OCI-M2 (cell line): ENCODE data around the gene FOXJ1.

ENCODE experiments used
- DNase-seq: peaks from one replicate; lab custom pipeline; 2025; ENCODE audit not compliant: unreplicated experiment; lab: John Stamatoyannopoulos, UW

FOXJ1 gene

GRCh38 chr17:76161619-76162266 is 20.7 kb upstream of the FOXJ1 start:
- DNase-seq = no peak

- no peak for DNase-seq
Measured at GRCh38 chr17:76160896-76161528, 20.0 kb upstream of the FOXJ1 start.

DNA sequence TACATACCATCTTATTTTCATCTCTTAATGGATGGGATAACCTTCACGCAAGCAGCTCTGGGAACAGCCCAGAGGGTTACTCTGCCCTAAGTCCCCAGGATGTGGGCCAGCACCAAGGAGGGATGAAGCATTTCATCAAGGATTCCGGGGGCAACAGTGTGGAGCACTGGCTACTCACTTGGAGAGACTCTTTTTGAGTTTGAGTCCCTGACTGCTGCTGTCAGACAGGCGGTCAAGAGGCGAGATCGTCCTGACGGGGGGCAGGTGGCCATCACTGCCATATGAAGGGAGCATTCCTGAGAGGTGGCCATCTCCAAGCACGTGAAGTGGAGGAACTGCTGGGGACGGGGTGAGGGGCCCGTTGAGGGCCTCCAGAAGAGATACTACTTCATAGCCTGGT is 18.1 kb upstream of the FOXJ1 start:
- no peak for DNase-seq

- DNase-seq = no peak
Measured at GRCh38 chr17:76157759-76158158, 16.7 kb upstream of the FOXJ1 start.

- DNase-seq = no peak
Measured at GRCh38 chr17:76156662-76156991, 15.6 kb upstream of the FOXJ1 start.

DNA sequence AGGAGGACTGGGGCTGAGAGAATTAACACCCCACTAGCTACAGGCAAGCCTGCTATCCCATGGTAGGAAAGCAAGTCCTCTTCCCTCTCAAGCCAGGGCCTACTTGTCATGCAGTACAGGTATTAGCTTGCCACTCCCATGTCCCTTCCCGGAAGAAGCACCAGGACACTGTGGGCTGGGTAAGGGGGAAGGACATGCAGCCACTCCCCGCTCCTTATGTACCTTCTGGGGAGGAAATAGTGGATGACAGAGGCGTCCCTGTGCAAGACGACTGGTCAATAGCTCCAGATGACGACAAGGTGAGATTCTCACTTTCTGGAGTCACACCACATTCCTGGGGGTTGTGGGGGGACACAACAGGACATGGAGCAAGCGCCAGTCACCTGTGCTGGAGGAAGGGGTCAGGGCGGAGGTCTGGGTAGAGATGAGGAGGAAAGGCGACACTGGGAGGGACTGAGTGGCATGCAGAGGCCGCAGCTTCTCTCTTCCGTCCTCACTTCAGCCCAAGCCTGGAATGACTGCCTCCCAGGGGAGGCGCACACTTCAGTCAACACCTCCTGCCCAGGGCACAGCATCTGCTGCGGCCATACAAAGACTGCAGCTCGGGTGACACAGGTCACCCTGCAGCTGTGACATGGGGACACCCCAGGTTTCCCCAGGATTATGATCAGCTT is 15.1 kb upstream of the FOXJ1 start:
- DNase-seq = no peak

DNA sequence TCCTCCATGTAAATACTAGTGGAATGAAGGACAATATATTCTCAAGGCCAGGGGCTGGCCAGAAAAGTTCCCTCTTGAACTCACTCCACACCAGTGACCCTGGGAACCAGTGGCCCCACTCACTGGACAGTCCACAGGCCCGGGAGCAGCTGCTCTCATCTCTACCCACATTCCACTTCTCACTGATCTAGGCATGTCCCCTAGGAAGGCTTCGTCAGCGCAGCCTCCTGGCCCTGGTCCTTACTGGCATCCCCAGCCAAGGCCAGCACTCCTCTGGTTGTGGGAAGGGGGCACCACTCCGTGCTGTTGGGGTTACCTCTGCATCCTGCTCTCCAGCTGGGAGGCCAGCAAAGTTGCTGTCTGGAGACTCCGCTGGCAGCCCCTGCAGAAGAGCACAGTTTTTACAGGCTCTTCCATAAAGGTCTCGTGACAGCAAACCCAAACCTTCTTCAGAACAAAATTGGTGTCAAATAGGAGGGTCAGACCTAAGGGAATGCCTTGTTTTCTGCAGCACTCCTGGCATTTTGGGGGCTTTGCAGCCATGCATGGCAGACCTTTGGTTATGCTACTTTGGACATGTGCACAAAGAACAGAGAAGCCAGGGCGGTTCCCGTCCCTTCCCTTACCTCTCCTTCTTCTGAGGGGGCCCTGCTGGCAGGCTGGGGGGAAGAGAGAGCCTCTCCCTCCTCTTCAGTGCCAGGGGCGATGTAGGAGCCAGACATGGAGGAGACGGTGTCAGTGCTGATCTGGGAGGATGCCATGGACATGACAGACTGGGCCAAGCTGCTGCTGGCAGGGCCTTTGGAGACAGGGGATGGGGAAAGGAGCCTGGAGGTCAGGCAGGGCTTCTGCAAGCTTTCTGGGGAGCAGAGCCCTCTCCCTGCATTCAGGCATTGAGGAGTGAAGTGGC is 14.1 kb upstream of the FOXJ1 start:
- no peak for DNase-seq

- DNase-seq = no peak
Measured at GRCh38 chr17:76154292-76154691, 13.2 kb upstream of the FOXJ1 start.

DNA sequence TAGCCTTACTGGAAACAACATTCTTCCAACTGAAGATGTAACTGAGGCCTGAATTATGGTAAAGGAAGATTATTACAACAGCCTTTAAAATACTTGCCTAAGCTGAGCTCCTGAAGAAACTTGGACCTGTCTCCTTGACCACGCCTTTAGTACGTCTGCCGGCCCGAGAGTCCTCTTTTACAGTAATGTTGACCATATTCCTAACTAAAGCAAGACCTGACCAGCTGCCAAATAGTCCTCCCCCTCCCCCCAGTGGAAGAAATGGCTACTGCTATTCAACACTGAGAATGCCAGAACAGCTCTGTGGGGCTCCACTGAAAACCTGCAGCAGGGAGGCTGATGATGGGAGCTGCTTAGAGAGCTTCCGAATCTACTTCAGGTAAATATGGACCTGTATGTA is 12.6 kb upstream of the FOXJ1 start:
- no peak for DNase-seq

DNA sequence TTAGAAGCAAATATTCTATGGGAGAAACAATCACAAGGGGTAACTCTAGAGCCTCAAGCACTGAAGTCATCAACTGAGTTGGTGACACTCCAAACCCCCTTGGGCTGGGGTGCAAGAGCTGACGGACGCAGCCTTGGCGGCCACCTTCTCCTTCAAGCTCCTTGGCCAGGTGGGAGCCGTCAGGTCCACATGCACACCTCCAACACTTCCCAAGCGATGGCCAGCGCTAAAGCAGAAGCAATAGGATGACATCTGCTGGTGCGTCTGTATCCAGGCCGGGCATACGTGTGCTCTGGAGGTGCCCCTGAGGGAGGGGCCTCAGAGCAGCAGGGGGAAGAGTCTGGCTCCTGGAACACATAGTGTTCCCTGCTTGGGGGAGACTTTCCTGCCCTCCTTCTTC is 12.2 kb upstream of the FOXJ1 start:
- no peak for DNase-seq

DNA sequence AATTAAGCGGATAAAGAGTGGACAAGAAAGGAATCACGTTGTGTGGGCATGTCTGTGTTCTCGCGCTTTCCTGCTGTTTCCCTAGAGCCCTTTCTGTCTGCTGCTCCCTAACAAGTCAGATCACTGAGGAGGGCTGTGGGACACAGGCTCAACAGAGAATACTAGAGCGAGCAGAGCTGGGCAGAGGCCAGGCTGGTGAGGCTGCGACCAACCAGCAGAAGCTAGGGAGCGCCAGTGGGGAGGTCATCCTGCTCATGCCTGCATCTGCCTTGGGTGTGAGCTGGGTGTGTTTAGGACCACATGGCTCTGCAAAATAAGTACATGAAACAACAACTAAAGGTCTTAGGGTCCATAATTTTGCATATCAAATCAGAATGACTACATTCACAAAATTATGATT is 11.5 kb upstream of the FOXJ1 start:
- no peak for DNase-seq

DNA sequence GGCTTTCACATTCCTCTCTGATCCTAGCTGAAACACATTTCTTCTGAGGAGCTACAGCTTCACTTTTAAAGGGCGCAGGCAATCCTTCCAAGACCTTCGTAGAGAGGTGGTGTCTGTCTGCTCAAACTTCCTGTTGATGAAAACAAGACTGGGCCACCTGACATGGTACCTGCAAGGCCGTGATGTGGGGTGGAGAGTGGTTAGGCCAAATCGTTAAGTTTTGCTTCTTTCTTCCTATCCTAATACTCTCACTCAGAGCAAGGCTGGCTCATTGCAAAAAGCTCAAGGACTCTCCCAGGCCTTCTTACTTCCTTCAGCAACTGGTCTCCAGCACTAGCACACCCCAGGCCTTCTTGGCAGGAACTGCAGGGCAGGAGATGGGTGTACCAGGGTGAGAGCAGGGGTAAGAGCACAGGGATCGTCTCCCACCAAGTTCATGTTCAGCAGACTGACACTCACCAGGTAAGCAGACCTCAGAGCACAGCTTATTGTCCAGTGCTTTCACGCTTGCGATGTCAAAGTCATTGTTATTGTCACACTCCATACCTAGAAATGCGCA is 10.9 kb upstream of the FOXJ1 start:
- DNase-seq = no peak

GRCh38 chr17:76150712-76151622 is 9.9 kb upstream of the FOXJ1 start:
- DNase-seq = no peak

GRCh38 chr17:76149214-76149613 is 8.2 kb upstream of the FOXJ1 start:
- DNase-seq = no peak

DNA sequence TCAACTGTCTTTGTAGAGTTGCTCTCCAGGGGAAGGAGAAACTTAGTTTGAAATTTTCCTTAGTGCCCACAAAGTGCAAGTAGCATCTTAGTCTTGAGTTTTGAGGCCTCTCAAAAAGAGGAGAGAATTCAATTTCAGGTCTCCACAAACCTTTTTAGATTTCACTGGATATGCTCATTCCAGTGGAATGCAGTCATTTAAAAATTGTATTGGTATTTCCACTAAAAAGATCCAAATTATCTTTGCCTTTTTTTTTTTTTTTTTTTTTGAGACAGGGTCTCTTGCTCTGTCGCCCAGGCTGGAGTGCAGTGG is 6.9 kb upstream of the FOXJ1 start:
- DNase-seq = no peak

DNA sequence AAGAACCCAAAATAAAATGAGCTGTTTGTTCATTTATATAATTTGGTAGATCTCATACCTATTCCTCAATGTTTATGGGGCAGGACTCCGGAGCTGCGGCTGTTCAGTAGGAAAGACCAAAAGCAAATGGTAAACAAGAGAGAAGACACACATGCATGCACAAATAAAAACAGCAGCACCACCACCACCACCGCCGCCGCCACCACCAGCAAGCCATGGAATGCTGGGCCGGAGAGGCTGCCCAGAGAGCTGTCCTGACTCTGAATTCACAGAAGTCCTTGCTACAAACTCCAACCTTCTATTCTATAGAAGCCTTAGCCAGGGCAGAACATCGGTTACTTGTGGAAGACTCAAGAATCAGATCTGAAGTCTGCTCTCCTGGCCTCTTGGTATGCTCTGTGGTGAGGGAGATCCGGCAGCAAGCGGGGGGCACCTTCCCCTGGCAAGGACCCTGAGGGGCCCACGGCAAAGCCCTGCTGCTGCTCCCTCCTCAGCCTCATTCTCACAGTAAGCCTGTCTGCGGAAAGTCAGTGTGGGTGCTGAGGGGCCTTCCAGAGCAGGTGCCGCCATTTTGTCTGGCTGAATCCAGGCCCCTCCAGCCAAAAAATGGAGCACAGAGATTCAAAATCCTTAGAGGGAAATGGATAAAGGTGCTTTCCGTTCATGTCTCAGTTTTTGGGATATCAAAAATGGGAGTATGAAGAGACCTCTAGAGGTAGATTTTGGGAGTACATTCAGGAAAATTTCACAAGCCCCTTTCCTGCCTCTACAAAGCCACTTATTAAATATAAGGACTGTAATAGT is 6.4 kb upstream of the FOXJ1 start:
- DNase-seq = no peak

DNA sequence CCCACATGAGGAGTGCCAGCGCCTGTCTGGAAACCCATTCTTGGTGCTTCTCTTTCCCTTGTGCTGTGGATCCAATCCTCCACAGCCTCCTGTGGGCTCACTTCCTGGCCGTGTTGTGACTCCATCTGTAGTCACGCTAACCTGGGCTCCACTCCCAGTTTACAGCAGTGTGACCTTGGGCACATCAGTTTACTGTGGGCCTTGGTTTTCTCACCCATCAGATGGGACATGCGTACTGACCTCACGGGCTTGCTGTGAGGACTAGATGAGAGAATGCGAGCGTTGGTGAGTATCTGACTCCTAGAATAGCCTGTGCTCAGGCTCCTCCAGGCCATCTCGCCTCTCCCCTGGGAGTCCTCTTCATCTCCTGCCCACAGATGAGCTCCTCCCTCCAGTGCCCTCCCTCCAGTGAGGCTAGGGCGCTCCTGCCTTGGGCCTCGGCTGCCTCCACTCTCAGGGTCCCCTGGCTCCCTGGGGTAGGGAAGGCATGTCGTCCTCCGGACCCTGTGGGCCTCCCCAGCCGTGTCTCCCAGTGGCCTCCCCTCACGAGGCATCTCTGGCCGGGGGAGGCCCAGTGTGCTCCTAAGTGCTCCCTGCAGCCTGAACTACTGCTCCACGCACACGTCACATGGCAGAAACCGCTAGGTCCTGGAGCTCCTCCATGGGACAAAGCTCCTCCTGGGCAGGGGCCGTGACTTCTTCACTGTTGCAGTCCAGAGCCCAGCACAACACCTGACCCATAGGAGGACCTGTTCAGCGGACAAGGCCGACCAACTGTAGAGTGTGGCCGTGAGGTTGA is 5.2 kb upstream of the FOXJ1 start:
- no peak for DNase-seq

DNA sequence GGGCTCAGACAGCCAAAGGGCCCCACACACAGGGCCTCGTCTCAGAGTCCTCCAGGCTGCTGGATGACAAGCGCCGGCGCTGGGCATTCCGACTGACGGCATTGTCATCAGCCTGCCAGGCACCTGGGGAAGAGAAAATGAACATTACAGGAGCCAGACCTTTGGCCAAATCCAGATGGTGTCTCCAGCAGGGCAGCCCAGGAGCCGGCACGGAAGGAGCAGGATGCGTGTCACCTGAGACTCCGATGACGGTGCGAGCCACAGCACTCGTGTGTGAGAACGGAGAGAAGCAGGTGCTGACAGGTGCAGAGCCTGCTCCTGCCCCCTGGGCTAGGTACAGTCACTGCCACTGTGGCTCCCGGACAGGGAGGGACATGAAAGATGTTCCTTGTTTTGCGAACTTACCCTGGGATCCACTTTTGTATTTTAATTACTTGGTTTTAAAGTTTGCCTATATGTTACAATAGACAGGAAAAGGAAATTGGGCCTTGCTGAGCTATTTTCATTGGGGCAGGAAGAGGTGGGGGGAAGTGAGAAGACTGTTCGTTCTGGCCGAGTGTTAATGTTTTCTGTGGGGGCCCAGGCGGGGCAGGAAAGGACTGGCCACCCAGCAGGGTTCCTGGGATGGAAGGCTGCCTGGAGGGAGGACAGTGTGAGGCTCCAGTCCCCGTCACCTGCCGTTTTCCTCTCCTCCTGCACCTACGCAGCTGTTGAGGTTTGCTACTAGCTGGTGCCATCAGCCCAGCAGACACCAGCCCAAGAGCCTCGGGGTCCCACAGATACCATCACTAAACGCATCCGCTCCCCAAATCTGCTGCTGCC is 4.4 kb upstream of the FOXJ1 start:
- DNase-seq = no peak
